HUES48 (cell line): ENCODE results near the gene CDH6.

ENCODE experiments used
- H3K27ac ChIP-seq: one replicate; pipeline ENCODE4 v1.7.0; 2013; ENCODE audit warnings: low read depth, low read length, inconsistent platforms
- H3K27me3 ChIP-seq: 2 replicates; pipeline ENCODE4 v1.6.1; 2013; ENCODE audit warnings: mild to moderate bottlenecking, low read length; ENCODE audit not compliant: control insufficient read depth, insufficient read depth
- H3K36me3 ChIP-seq: 2 replicates; pipeline ENCODE4 v1.6.1; 2013; ENCODE audit warnings: low read length; ENCODE audit not compliant: control insufficient read depth, insufficient read depth
- H3K4me1 ChIP-seq: 2 replicates; pipeline ENCODE4 v1.6.1; 2013; ENCODE audit warnings: mild to moderate bottlenecking, low read length; ENCODE audit not compliant: control insufficient read depth, insufficient read depth
- H3K4me3 ChIP-seq: 2 replicates; pipeline ENCODE4 v1.5.1; 2013; ENCODE audit warnings: mild to moderate bottlenecking, low read depth, low read length
- H3K9ac ChIP-seq: 2 replicates; pipeline ENCODE4 v1.6.1; 2013; ENCODE audit warnings: mild to moderate bottlenecking, low read depth, low read length, moderate library complexity
- H3K9me3 ChIP-seq: 2 replicates; pipeline ENCODE4 v1.6.1; 2013; ENCODE audit warnings: low read length; ENCODE audit not compliant: control insufficient read depth, insufficient read depth

The CDH6 gene

DNA sequence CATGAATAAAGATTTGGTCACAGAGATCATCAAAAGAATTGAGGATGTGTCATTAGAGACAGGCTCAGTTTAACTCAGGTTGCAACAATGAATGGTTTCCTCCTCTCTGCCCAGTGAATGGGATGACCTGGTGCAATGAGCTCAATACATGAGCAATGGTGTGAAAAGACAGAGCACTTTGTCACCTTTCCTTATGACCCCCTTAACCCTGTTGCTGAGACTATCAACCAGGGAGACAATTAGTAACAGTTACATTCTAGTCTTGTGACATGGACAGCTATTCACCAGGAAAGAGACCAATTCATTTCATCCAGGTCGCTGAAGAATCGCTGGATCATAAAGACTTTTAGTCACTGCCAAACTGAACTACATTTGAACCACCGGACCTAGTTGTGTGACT is 19.9 kb upstream of the CDH6 start:
- H3K9ac ChIP-seq: no peak overlapping the region
- no peak overlapping the region for H3K27ac ChIP-seq
- H3K27me3 ChIP-seq: no peaks in the 10 kb centered on the region
- no peaks in the 10 kb centered on the region for H3K4me1 ChIP-seq
- H3K4me3 ChIP-seq: no peak overlapping the region
- no peaks in the 10 kb centered on the region for H3K36me3 ChIP-seq
- no peaks in the 10 kb centered on the region for H3K9me3 ChIP-seq

DNA sequence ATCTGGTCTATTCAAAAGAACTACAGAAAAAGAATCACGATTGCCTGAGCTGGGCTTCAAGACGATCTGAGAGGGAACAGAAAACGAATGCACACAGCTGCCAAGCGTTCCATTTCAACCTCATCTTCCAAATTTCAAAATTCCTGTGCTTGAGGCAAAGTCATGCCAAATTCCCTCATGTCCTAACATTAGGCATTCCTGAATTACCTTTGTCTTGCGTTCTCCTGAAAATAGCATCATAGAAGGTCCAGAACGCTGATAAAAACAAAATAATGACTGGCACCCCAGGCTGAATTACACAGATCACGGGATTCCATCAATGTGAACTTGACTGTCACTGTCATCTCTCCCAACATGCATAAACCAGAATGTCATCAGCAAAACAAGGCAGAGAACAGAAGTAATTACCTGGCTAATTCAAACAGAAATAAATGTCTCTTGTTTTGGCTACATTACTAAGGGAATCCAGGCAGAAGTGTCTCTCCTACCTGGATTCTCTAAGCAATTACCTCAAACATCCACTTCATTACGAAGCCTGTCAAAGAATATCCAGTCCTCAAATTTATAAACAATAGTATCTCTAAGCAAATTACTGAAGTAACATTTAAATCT is 12.0 kb upstream of the CDH6 start:
- no peaks in the 10 kb centered on the region for H3K27me3 ChIP-seq
- H3K9ac ChIP-seq: no peak overlapping the region
- no peaks in the 10 kb centered on the region for H3K9me3 ChIP-seq
- no peaks in the 10 kb centered on the region for H3K36me3 ChIP-seq
- no peaks in the 10 kb centered on the region for H3K4me1 ChIP-seq
- no peak overlapping the region for H3K4me3 ChIP-seq
- H3K27ac ChIP-seq: no peak overlapping the region

DNA sequence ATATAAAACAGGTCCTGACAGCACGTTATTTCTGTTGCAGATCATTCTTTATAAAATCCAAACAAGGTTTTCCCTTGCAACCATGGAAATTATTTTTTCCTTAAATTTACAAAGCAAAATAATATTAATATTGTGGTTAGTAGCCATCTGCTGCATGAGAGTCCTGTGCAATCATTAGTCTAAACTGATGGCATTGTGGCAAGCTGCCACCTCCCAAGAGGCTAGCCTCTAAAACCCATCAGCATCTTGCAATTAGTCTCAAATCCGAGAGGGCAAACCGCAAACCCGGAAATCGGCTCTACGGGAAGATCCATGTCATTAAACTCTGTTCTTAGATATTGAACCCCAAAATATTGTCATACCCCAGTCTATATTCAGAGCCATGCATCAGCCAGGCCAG is 11.3 kb upstream of the CDH6 start:
- no peaks in the 10 kb centered on the region for H3K9me3 ChIP-seq
- no peak overlapping the region for H3K4me3 ChIP-seq
- H3K27me3 ChIP-seq: no peaks in the 10 kb centered on the region
- H3K4me1 ChIP-seq: no peaks in the 10 kb centered on the region
- H3K36me3 ChIP-seq: no peaks in the 10 kb centered on the region
- H3K9ac ChIP-seq: no peak overlapping the region
- H3K27ac ChIP-seq: no peak overlapping the region

DNA sequence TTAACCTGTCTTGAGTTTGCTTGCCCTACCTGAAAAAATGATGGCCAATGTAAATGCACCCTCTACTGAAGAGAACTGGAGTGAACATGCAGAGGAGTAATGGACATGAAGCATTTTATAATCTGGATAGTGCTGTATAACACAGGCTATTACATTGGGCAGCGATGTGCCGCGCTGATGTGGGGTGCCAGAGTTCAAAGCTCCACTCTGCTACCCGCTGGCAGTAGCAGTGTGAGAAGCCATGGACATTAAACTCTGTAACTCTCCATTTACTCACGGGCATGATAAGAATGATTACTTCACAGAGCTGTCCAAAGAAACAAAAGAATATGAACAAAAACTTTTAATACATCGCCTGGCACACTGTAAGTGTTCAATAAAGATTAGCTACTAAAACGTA is 7.5 kb upstream of the CDH6 start:
- Histone ChIP-seq H3K4me1 (no peaks in the 10 kb centered on the region), H3K9me3 (no peaks in the 10 kb centered on the region), H3K27ac (no peak overlapping the region), H3K4me3 (no peak overlapping the region), H3K27me3 (no peaks in the 10 kb centered on the region), H3K9ac (no peak overlapping the region), H3K36me3 (no peaks in the 10 kb centered on the region)

DNA sequence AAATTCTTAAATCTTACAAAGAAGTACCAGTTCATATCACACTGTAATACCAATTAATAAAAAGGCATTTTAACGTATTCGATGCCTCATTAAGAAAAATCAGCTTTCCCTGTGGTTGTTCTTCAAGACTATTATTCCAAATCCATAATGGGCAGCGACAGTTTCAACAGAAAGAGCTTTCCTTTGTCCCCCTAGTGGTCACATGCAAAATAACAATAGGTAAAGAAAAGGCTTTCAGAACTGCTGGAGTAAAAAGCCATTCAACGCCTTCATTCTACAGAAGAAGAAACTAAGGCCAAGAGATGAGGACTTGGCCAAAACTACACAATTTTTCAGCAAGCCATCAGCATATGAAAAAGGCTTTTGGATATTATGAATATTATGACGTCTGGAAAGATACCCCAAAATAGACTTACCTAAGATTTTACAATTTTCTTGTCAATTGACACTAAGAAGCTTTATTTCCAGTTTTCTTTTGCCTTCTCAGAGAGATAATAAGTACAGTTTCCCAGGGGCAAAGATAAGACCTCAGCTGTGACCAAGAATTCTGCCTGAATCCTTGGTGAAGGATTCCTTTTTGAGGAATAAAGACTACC is 6.7 kb upstream of the CDH6 start:
- H3K36me3 ChIP-seq: no peaks in the 10 kb centered on the region
- no peak overlapping the region for H3K9ac ChIP-seq

DNA sequence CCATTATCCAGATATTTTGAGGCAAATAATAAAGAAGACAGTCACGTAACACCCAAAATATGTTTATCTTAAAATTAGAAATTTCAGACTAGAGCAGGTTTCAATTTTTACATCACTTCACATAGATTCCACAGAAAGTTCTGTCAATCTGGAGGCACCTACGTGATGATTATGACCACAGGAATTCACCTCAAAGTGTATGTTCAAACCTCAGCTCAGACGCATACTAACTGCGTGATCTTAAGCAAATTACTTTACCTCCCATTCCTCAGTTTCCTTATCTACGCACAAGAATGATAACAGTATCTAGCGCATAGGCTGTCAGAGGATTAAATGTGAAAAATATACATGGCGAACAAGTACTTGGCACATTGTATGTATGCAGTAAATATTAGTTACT is 5.9 kb upstream of the CDH6 start:
- H3K9ac ChIP-seq: no peak overlapping the region
- peaks cover 12% of the 10 kb centered on the region for H3K27me3 ChIP-seq
- H3K27ac ChIP-seq: no peak overlapping the region
- 0 out of 2 replicates have a peak, but pooled peaks cover 5% of the 10 kb centered on the region for H3K4me1 ChIP-seq
- H3K9me3 ChIP-seq: no peaks in the 10 kb centered on the region
- no peak overlapping the region for H3K4me3 ChIP-seq
- no peaks in the 10 kb centered on the region for H3K36me3 ChIP-seq

More for the DNA sequence above, 6.7 kb upstream of the CDH6 start:
- Histone ChIP-seq H3K27ac (no peak overlapping the region), H3K4me1 (no peaks in the 10 kb centered on the region), H3K4me3 (no peak overlapping the region), H3K9me3 (no peaks in the 10 kb centered on the region), H3K27me3 (peaks cover 3% of the 10 kb centered on the region)

DNA sequence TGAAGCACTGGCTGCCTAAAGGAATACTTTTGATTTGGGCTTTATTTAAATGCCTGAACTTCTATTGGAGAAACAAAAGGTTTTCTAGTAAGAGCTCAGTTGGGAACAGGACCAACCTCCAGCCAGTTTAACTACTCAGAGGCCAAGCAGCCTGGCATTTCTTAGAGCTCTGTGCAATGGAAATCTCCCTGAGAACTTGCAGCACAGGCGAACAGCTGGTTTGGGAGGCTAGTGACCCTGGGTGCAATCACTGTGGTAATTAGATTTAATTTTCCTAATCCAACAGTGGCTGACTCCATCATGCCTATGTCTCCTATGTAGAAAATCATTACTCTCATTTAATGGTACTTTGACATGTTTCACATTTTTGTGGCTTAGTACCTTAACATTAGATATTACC is 1.0 kb upstream of the CDH6 start:
- peaks cover 45% of the 10 kb centered on the region for H3K27me3 ChIP-seq
- no peaks in the 10 kb centered on the region for H3K9me3 ChIP-seq
- H3K36me3 ChIP-seq: no peaks in the 10 kb centered on the region
- H3K4me1 ChIP-seq: peaks cover 11% of the 10 kb centered on the region
- no peak overlapping the region for H3K27ac ChIP-seq
- no peak overlapping the region for H3K9ac ChIP-seq
- no peak overlapping the region for H3K4me3 ChIP-seq

DNA sequence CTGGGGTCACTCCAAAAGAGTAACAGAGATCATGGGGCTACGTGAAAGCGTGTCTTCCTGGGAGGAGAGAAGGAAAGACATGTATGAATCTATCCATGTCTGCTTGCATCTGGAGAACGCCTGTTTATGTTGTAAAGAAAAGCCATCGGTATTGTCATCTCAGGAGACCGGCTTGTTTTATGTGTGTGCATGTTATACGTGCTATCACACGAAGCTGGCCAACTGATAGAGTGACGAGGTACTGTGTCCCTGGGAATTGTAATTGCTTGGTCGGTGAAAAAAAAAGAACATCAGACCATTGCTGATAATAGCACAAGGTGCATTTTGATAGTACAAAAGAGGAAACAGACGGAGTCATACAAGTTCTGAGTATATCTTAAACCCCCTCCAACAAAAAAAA is 370 bp upstream of the CDH6 start:
- H3K4me3 ChIP-seq: peak overlapping the region; percentile 64
- H3K27ac ChIP-seq: no peak overlapping the region
- no peaks in the 10 kb centered on the region for H3K9me3 ChIP-seq
- peaks cover 45% of the 10 kb centered on the region for H3K27me3 ChIP-seq
- H3K36me3 ChIP-seq: no peaks in the 10 kb centered on the region
- H3K9ac ChIP-seq: no peak overlapping the region
- peaks cover 11% of the 10 kb centered on the region for H3K4me1 ChIP-seq

DNA sequence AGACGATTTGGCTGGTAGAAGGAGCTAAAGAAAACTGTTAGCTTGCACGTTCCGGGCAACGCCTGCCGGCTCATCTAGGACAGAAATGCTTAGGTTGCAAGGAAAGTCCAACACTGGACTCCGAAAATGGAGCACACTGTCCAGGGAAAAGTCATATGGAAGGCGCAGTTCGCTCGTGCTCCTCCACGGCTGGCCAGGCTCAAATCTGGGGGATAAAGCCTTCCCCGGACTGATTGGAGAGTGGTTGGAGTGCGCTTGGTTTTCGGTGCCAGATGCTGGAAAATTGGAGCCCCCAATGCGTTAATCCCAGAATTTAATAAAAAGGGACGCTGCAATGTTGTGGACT is 955 bp downstream of the CDH6 start:
- H3K9ac ChIP-seq: no peak overlapping the region
- H3K4me3 ChIP-seq: peak overlapping the region; percentile 64
- peaks cover 45% of the 10 kb centered on the region for H3K27me3 ChIP-seq

DNA sequence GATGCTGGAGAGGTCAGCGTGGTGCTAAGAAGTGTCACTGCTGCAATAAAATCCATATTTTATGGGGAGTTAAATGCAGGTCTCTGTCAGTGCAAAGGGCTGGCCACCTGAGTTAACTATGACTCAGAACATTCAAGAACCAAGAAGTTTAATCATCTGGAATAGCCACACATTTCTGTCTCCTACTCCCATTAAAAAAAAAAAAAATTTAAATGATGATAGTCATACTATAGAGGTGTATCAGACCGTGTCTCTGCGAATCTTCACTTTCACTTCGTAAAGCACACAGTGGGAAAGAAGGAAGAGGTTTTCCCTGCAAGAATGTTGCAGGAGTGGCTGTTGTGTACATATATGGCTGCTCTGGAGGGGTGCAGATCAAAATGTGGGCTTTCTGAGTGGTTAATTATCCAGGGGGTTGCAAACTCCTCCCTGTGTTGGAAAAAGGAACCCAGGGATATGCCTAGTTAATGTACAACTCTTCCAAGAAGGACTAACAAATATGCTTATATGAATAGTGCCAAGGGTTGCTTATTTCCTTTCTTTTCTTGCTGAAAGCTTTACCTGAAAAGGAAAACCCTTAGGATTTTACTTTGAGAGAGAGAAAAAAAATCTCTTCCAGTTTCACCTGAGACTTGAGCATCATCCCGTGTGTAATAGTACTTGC is 1.5 kb downstream of the CDH6 start:
- Histone ChIP-seq H3K9ac (no peak overlapping the region), H3K4me1 (peaks cover 11% of the 10 kb centered on the region), H3K4me3 (peak overlapping the region; percentile 64), H3K9me3 (no peaks in the 10 kb centered on the region), H3K36me3 (no peaks in the 10 kb centered on the region), H3K27me3 (peaks cover 45% of the 10 kb centered on the region), H3K27ac (no peak overlapping the region)

More for the DNA sequence above, 955 bp downstream of the CDH6 start:
- Histone ChIP-seq H3K27ac (no peak overlapping the region), H3K36me3 (no peaks in the 10 kb centered on the region), H3K4me1 (peaks cover 11% of the 10 kb centered on the region), H3K9me3 (no peaks in the 10 kb centered on the region)

DNA sequence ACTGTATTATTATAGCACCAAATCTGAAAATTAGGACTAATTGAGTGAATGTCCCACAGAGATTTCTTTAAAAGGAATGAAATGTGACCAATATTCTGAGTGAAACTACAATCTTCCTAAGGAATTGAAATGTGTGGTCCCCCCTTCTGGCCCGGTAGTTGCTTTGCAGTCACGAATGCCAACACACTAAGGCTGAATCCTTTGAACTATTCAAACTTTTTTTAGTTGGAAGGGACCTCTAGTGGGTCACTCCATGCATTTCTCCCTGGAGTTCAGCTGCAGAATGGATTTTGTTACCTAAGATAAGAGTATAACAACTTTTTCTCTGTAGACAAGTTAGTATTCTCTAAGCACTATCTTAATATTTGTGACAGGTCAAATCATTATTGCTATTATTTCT is 2.8 kb downstream of the CDH6 start:
- peaks cover 45% of the 10 kb centered on the region for H3K27me3 ChIP-seq
- H3K9ac ChIP-seq: no peak overlapping the region
- no peak overlapping the region for H3K27ac ChIP-seq
- no peaks in the 10 kb centered on the region for H3K9me3 ChIP-seq
- no peak overlapping the region for H3K4me3 ChIP-seq
- no peaks in the 10 kb centered on the region for H3K36me3 ChIP-seq
- peaks cover 11% of the 10 kb centered on the region for H3K4me1 ChIP-seq
